ENCODE results near the gene TADA3. TPM values are rescaled to one million over a fixed set of nuclear protein-coding genes. Genes with fewer than 3 reads are reported as not detected.

Gene TADA3
- total and polyA plus RNA-seq, 3 donors from 2014 or later: 94.6 to 123 (median 123) TPM

DNA sequence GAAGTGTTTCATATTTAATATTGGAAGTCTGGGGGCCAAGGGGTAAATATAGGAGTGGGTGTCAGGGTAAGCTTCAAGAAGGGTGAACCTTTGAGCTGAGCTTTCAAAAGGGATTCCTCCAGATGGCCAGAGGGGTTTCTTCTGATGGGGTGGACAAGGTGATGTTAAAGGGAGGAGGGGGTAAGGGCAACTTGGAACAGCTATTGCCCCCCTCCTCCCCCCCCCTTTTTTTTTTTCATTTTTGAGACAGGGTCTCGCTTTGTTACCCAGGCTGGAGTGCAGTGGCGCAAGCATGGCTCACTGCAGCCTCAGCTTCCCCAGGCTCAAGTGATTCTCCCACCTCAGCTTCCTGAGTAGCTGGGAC is 15.7 kb upstream of the TADA3 start:
- Histone ChIP-seq H3K27ac (no peak overlapping the region), H3K9me3 (no peaks in the 10 kb centered on the region), H3K36me3 (ENCODE audit: low read depth, missing control alignments) (no peaks in the 10 kb centered on the region), H3K4me1 (peaks cover 12% of the 10 kb centered on the region), H3K27me3 (no peaks in the 10 kb centered on the region), H3K4me3 (no peak overlapping the region)
- WGBS, 2 donors: 96% methylated on average over 2 of the region's 2 CpGs
- intact Hi-C loops (cut with DNase I; ENCODE audit: low total_unique reads): loop anchor here (10.0 kb wide), 1 partner anchor 153 kb away; no protein-coding TSS in a partner anchor
- no peak for TF ChIP-seq POLR2A (IDR thresholded peaks at IDR 0.05)
- TF ChIP-seq, protein P1, sequence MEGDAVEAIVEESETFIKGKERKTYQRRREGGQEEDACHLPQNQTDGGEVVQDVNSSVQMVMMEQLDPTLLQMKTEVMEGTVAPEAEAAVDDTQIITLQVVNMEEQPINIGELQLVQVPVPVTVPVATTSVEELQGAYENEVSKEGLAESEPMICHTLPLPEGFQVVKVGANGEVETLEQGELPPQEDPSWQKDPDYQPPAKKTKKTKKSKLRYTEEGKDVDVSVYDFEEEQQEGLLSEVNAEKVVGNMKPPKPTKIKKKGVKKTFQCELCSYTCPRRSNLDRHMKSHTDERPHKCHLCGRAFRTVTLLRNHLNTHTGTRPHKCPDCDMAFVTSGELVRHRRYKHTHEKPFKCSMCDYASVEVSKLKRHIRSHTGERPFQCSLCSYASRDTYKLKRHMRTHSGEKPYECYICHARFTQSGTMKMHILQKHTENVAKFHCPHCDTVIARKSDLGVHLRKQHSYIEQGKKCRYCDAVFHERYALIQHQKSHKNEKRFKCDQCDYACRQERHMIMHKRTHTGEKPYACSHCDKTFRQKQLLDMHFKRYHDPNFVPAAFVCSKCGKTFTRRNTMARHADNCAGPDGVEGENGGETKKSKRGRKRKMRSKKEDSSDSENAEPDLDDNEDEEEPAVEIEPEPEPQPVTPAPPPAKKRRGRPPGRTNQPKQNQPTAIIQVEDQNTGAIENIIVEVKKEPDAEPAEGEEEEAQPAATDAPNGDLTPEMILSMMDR (IDR thresholded peaks at IDR 0.05): no peak
- DNase-seq: no peak

DNA sequence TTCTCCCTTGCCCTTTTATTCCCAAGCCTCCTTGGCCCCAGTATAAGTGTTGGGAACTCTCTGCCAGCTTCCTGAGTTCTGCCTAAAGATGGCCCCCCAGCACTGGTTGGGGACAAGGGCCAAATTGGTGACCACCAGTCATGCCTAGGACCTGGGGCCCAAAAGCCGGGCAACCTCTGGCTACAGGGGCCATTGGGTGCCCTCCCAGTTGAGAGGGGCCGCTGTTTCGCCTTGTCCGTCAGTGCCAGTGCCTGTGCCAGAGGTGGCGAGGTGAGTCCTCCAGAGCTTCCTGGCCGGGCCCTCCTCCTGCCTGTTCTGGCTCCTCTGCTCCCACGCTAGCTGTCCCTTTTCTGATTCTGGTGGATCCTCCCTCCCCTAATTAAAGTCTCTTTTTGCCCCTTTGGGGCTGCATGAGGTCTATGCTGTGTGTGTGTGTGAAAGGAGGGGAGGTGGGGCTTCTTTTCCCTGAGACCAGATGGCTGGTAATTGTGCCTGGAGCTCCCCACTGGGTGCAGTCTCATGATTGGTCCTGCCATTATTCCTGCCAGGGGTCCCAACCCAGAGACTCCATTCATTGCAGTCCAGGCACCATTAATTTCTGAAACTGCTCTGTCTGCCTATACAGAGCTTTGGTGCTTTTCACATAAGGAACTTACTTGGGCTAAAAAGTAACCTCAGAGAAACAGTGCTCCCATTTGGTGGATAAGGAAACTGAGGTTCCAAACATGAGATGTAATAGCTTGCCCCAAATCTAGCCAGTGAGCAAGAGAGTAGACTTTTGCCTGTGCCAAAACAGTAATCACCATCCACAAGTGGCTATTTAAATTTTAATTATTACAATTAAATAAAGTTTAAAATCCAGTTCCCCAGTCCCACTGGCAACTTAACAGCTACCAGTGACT is 14.7 kb upstream of the TADA3 start:
- 88 to 94% methylated on average over 5 to 7 of the region's 7 CpGs for WGBS, 2 donors

DNA sequence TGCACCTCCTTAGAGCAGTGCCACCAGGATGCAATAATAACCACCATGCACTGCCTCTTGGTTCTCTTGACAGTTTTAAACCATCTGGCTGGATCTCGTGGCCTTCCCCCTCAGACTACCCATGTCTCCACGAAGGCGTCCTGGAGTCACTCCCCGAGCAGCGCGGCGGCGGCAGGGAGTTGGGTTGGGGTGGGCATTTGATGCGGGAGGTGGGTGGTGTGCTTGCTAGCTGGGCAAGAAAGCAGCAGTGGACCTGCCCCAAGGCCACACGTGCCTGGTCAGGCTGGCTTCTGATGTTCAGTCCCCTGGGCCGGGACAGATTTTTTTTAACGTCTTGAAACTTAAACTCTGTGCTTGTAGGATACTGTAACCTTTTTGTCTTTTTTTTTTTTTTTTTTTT is 13.9 kb upstream of the TADA3 start:
- Histone ChIP-seq H3K27me3 (no peaks in the 10 kb centered on the region), H3K4me3 (no peak overlapping the region), H3K9me3 (no peaks in the 10 kb centered on the region), H3K36me3 (ENCODE audit: low read depth, missing control alignments) (no peaks in the 10 kb centered on the region), H3K4me1 (peaks cover 12% of the 10 kb centered on the region), H3K27ac (no peak overlapping the region)
- TF ChIP-seq, protein P1 (IDR thresholded peaks at IDR 0.05): no peak
- no peak for TF ChIP-seq POLR2A (IDR thresholded peaks at IDR 0.05)
- 81 to 85% methylated on average over 12 of the region's 12 CpGs for WGBS, 2 donors
- intact Hi-C loops (cut with DNase I; ENCODE audit: low total_unique reads): loop anchor here (10.0 kb wide), 1 partner anchor 151 kb away; no protein-coding TSS in a partner anchor
- DNase-seq: no peak

More for the DNA sequence above, 14.7 kb upstream of the TADA3 start:
- no peaks in the 10 kb centered on the region for H3K27me3 ChIP-seq
- no peak overlapping the region for H3K4me3 ChIP-seq
- TF ChIP-seq POLR2A (IDR thresholded peaks at IDR 0.05): no peak
- H3K27ac ChIP-seq: no peak overlapping the region
- H3K9me3 ChIP-seq: no peaks in the 10 kb centered on the region
- no peaks in the 10 kb centered on the region for H3K36me3 ChIP-seq (ENCODE audit: low read depth, missing control alignments)
- intact Hi-C loops (cut with DNase I; ENCODE audit: low total_unique reads): loop anchor here (10.0 kb wide), 1 partner anchor 152 kb away; no protein-coding TSS in a partner anchor
- H3K4me1 ChIP-seq: peaks cover 12% of the 10 kb centered on the region
- no peak for DNase-seq

DNA sequence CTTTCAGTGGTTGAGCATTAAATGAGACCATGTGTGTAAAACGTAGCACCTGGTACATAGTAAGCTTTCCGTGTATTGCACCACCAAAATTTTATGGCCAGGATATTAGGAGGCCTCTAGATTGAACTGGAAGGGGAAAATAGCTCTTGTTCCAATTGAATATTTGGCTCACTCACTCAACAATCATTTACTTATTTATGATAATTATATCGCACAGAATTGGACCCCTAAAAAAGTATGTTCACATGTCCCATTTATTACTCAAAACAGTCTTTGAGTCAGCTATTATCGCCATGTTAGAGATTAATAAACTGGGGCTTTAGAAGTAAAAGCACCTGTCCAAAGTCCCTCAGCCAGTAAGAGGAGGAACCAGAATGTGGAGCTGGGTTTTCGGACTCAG is 12.7 kb upstream of the TADA3 start:
- DNase-seq: no peak
- Histone ChIP-seq H3K27ac (no peak overlapping the region), H3K36me3 (ENCODE audit: low read depth, missing control alignments) (no peaks in the 10 kb centered on the region), H3K27me3 (no peaks in the 10 kb centered on the region), H3K9me3 (no peaks in the 10 kb centered on the region), H3K4me3 (no peak overlapping the region), H3K4me1 (peaks cover 6% of the 10 kb centered on the region)
- 85% methylated on average over 5 of the region's 5 CpGs for WGBS, 2 donors
- intact Hi-C loops (cut with DNase I; ENCODE audit: low total_unique reads): loop anchor here (10.0 kb wide), 1 partner anchor 150 kb away; no protein-coding TSS in a partner anchor
- TF ChIP-seq POLR2A (IDR thresholded peaks at IDR 0.05): no peak
- TF ChIP-seq, protein P1 (IDR thresholded peaks at IDR 0.05): no peak

DNA sequence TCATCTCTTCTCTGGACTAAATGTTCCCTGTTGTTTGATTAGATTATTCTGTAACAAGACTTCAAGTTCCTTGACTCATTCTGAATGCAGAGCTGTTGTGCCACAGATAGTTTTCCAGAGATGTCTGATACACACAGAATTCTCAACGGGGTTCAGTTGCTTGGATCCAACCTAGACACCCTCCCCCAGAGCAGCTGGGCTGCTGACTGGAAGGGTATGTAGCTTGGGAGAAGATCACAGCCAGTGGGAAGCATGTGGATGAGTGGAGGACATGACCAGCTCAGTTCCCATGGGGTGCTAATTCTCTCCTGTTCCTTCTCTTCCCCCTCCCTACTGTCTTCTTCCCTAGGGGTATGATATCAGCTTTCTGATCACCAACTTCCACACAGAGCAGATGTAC is 11.2 kb upstream of the TADA3 start:
- Histone ChIP-seq H3K36me3 (ENCODE audit: low read depth, missing control alignments) (no peaks in the 10 kb centered on the region), H3K9me3 (no peaks in the 10 kb centered on the region), H3K4me3 (no peak overlapping the region), H3K27ac (peak overlapping the region in 1 of 2 donors; percentile 39), H3K27me3 (no peaks in the 10 kb centered on the region), H3K4me1 (no peaks in the 10 kb centered on the region)
- no peak for DNase-seq
- intact Hi-C loops (cut with DNase I; ENCODE audit: low total_unique reads): loop anchor here (10.0 kb wide), 1 partner anchor 149 kb away; no protein-coding TSS in a partner anchor
- TF ChIP-seq, protein P1 (IDR thresholded peaks at IDR 0.05): no peak
- no peak for TF ChIP-seq POLR2A (IDR thresholded peaks at IDR 0.05)
- 65 to 79% methylated on average over 1 of the region's 1 CpG for WGBS, 2 donors
